Natural killer cell (primary cell): ENCODE measurements around the gene CRYZL1. TPM values are rescaled to one million over a fixed set of nuclear protein-coding genes. Genes with fewer than 3 reads are reported as not detected.

Experiments
- ATAC-seq, 3 donors: fragments of 150-1000 bp in 2 of 3; fragments of 200-7000 bp in 1 of 3; cut with Tn5 transposase; 1 replicate in 1 of 3; 2 replicates in 2 of 3; pipeline ENCODE4 v1.10.0; 2021; ENCODE audit warnings: mild to moderate bottlenecking in 2 of 3, moderate library complexity in 2 of 3
- DNase-seq, 2 donors: peaks; one replicate each; pipeline versions ENCODE4 v3.0.0 to v3.0.0-alpha.2; 2013 to 2021; ENCODE audit warnings: mixed read lengths in 1 of 2
- H3K27ac ChIP-seq: one replicate; pipeline ENCODE4 v1.5.1; 2013; ENCODE audit warnings: mild to moderate bottlenecking, low read length
- H3K27me3 ChIP-seq: one replicate; pipeline ENCODE4 v1.6.1; 2013; ENCODE audit warnings: low read length; ENCODE audit not compliant: control insufficient read depth, insufficient read depth
- H3K36me3 ChIP-seq: one replicate; pipeline ENCODE4 v1.6.1; 2013; ENCODE audit warnings: low read length; ENCODE audit not compliant: control insufficient read depth, insufficient read depth
- H3K4me1 ChIP-seq: one replicate; pipeline ENCODE4 v1.6.1; 2013; ENCODE audit warnings: low read length; ENCODE audit not compliant: control insufficient read depth, insufficient read depth
- H3K4me3 ChIP-seq: one replicate; pipeline ENCODE4 v1.5.1; 2013; ENCODE audit warnings: low read length
- H3K9me3 ChIP-seq: one replicate; pipeline ENCODE4 v1.6.1; 2013; ENCODE audit warnings: low read length; ENCODE audit not compliant: control insufficient read depth, insufficient read depth
- H3K27ac Mint-ChIP-seq, 2 donors: one replicate each; pipeline ENCODE4 v1.8.0; 2022; ENCODE audit warnings: mild to moderate bottlenecking in 2 of 2, mixed read lengths in 2 of 2, moderate library complexity in 1 of 2
- H3K27me3 Mint-ChIP-seq, 2 donors: one replicate each; pipeline ENCODE4 v1.8.0; 2022; ENCODE audit warnings: low read depth in 2 of 2, mixed read lengths in 2 of 2
- H3K36me3 Mint-ChIP-seq: one replicate; pipeline ENCODE4 v1.8.0; 2022; ENCODE audit warnings: mixed read lengths
- H3K4me1 Mint-ChIP-seq, 2 donors: one replicate each; pipeline ENCODE4 v1.8.0; 2022; ENCODE audit warnings: mixed read lengths in 2 of 2
- H3K4me3 Mint-ChIP-seq: one replicate; pipeline ENCODE4 v1.8.0; 2022; ENCODE audit warnings: mild to moderate bottlenecking, moderate library complexity, mixed read lengths
- H3K9me3 Mint-ChIP-seq, 2 donors: one replicate each; pipeline ENCODE4 v1.8.0; 2022; ENCODE audit warnings: mixed read lengths in 2 of 2
- CTCF ChIP-seq: fragments of 200-600 bp; IDR thresholded peaks from one replicate; pipeline ENCODE4 v1.8.0; 2022; ENCODE audit warnings: antibody characterized with exemption
- WGBS: methylation state at CpG from one replicate; pipeline ENCODE4 v1.1.7; 2013; ENCODE audit warnings: missing lambda C conversion rate; ENCODE audit not compliant: insufficient coverage; 5-methylcytosine and 5-hydroxymethylcytosine counted together
- intact Hi-C: fragments of 100-400 bp; cut with micrococcal nuclease; formaldehyde crosslinking; loops from one replicate; pipeline ENCODE4 v1.14.2; 2022
- total RNA-seq, 4 donors: library from RNA; stranded (reverse); fragments of 120-200 nt in 1 of 4; gene quantifications; one replicate each; pipeline versions ENCODE4 v1.2.3 to v1.2.4, GENCODE V29; 2013 to 2022

Gene CRYZL1
- total RNA-seq, 3 donors from 2014 or later (not counting 1 experiment from before 2014, with no cell fraction given): 25.8 to 32.8 (median 30.0) TPM

DNA sequence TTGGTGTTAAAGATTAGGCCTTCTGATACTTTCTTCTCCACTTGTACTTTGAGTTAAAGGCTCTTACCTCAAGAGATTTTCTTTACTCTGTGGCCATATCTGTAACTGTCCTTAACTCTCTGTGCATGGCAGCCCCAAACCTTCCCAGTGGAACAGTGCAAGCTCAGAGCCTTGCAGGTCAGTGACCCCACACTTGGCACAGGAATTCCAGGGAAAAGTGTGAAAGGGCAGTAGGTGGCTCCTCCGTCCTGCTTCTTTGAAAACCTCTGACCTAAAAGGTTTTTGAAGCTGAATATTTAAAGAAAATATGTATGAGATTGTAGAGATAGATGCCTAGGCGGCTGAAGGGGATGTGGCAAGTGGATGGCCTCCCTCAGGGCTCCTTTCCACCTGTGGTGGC lies 27.1 kb upstream of the CRYZL1 start:
- Mint-ChIP-seq H3K4me1 (no peaks in the 10 kb centered on the region), H3K27me3 (peaks cover 3 to 6% of the 10 kb centered on the region in 2 donors), H3K9me3 (no peaks in the 10 kb centered on the region), H3K4me3 (no peak overlapping the region), H3K27ac (no peak overlapping the region), H3K36me3 (no peaks in the 10 kb centered on the region)
- Histone ChIP-seq H3K27ac (no peak overlapping the region), H3K4me1 (no peaks in the 10 kb centered on the region), H3K9me3 (no peaks in the 10 kb centered on the region), H3K27me3 (no peaks in the 10 kb centered on the region), H3K36me3 (no peaks in the 10 kb centered on the region), H3K4me3 (no peak overlapping the region)
- no peak for DNase-seq
- WGBS: 88% methylated on average over 2 of the region's 2 CpGs
- intact Hi-C loops: no loop called here
- no peak for ATAC-seq
- no peak for TF ChIP-seq CTCF

- Histone ChIP-seq H3K9me3 (no peaks in the 10 kb centered on the region), H3K4me1 (no peaks in the 10 kb centered on the region), H3K4me3 (no peak overlapping the region), H3K27me3 (no peaks in the 10 kb centered on the region), H3K36me3 (no peaks in the 10 kb centered on the region), H3K27ac (no peak overlapping the region)
- ATAC-seq (no peak), DNase-seq (no peak)
- Mint-ChIP-seq H3K4me1 (no peaks in the 10 kb centered on the region), H3K27ac (no peak overlapping the region), H3K4me3 (no peak overlapping the region), H3K27me3 (peaks cover 3 to 6% of the 10 kb centered on the region in 2 donors), H3K9me3 (no peaks in the 10 kb centered on the region), H3K36me3 (no peaks in the 10 kb centered on the region)
- intact Hi-C loops: no loop called here
- 89% methylated on average over 2 of the region's 4 CpGs for WGBS
- no peak for TF ChIP-seq CTCF
Observed at GRCh38 chr21:33668180-33668579, 26.6 kb upstream of the CRYZL1 start.

DNA sequence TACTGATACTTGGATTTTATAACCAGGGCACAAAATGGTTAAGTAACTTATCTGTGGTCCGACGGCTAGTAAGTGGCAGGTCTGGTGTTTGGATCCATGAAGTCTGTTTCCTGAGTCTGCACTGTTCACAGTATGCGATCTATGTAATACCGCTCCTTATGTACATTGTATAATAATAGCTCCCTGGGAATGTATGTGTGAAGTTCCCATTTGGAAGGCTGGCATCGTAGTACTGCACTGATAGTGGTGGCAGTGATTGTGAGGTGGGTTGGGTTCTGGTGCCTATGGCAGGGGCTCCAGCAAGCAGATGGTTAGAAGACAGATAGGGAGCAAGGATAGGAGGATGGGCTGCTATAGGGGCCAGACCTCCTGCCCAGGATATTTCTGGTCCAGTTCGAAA lies 26.1 kb upstream of the CRYZL1 start:
- H3K4me1 Mint-ChIP-seq: no peaks in the 10 kb centered on the region
- Histone ChIP-seq H3K36me3 (no peaks in the 10 kb centered on the region), H3K4me1 (no peaks in the 10 kb centered on the region), H3K27ac (no peak overlapping the region), H3K9me3 (no peaks in the 10 kb centered on the region), H3K27me3 (no peaks in the 10 kb centered on the region), H3K4me3 (no peak overlapping the region)
- no peak for TF ChIP-seq CTCF
- peaks cover 3 to 6% of the 10 kb centered on the region in 2 donors for H3K27me3 Mint-ChIP-seq
- ATAC-seq: no peak
- DNase-seq: no peak
- H3K27ac Mint-ChIP-seq: no peak overlapping the region
- 98% methylated on average over 6 of the region's 6 CpGs for WGBS
- H3K9me3 Mint-ChIP-seq: no peaks in the 10 kb centered on the region
- H3K4me3 Mint-ChIP-seq: no peak overlapping the region
- no peaks in the 10 kb centered on the region for H3K36me3 Mint-ChIP-seq
- intact Hi-C loops: no loop called here

GRCh38 chr21:33666153-33666552 lies 24.6 kb upstream of the CRYZL1 start:
- intact Hi-C loops: no loop called here
- no CpG with 5 or more reads among the region's 2 CpGs for WGBS
- Histone ChIP-seq H3K36me3 (no peaks in the 10 kb centered on the region), H3K4me1 (no peaks in the 10 kb centered on the region), H3K9me3 (no peaks in the 10 kb centered on the region), H3K27ac (no peak overlapping the region), H3K27me3 (no peaks in the 10 kb centered on the region), H3K4me3 (no peak overlapping the region)
- no peak overlapping the region for H3K4me3 Mint-ChIP-seq
- H3K27ac Mint-ChIP-seq: no peak overlapping the region
- DNase-seq (no peak), ATAC-seq (no peak)
- no peaks in the 10 kb centered on the region for H3K9me3 Mint-ChIP-seq
- no peaks in the 10 kb centered on the region for H3K36me3 Mint-ChIP-seq
- H3K27me3 Mint-ChIP-seq: peaks cover 3 to 6% of the 10 kb centered on the region in 2 donors
- TF ChIP-seq CTCF: no peak
- no peaks in the 10 kb centered on the region for H3K4me1 Mint-ChIP-seq
